ENCODE results near the gene C4B.

The C4B gene

GRCh38 chr6:32076321-32076809 lies 61.8 kb downstream of the C4B start:
- Mint-ChIP-seq H3K36me3 (ENCODE audit: low read depth) (no peaks in the 10 kb centered on the region), H3K9me3 (no peaks in the 10 kb centered on the region), H3K4me3 (no peak overlapping the region), H3K27ac (peak overlapping the region; percentile 66), H3K27me3 (ENCODE audit: low read depth, poor library complexity) (peaks cover 5% of the 10 kb centered on the region), H3K4me1 (peaks cover 76% of the 10 kb centered on the region)
- DNase-seq = no peak
- no peak for TF ChIP-seq CTCF (IDR thresholded peaks at IDR 0.05)

- H3K4me3 Mint-ChIP-seq = no peak overlapping the region
- no peaks in the 10 kb centered on the region for H3K36me3 Mint-ChIP-seq (ENCODE audit: low read depth)
- H3K9me3 Mint-ChIP-seq = no peaks in the 10 kb centered on the region
- no peak for DNase-seq
- peaks cover 68% of the 10 kb centered on the region for H3K4me1 Mint-ChIP-seq
- H3K27ac Mint-ChIP-seq = no peak overlapping the region
- H3K27me3 Mint-ChIP-seq (ENCODE audit: low read depth, poor library complexity) = peaks cover 6% of the 10 kb centered on the region
- TF ChIP-seq CTCF (IDR thresholded peaks at IDR 0.05) = no peak
Observed at GRCh38 chr6:32079566-32080290, 65.1 kb downstream of the C4B start.

GRCh38 chr6:32081168-32081990 lies 66.8 kb downstream of the C4B start:
- no peak overlapping the region for H3K27ac Mint-ChIP-seq
- H3K27me3 Mint-ChIP-seq (ENCODE audit: low read depth, poor library complexity) = peaks cover 15% of the 10 kb centered on the region
- H3K4me1 Mint-ChIP-seq = peaks cover 67% of the 10 kb centered on the region
- no peaks in the 10 kb centered on the region for H3K36me3 Mint-ChIP-seq (ENCODE audit: low read depth)
- no peak overlapping the region for H3K4me3 Mint-ChIP-seq
- H3K9me3 Mint-ChIP-seq = no peaks in the 10 kb centered on the region
- TF ChIP-seq CTCF (IDR thresholded peaks at IDR 0.05) = no peak
- no peak for DNase-seq

GRCh38 chr6:32082478-32082877 lies 67.9 kb downstream of the C4B start:
- DNase-seq = no peak
- no peaks in the 10 kb centered on the region for H3K9me3 Mint-ChIP-seq
- no peak for TF ChIP-seq CTCF (IDR thresholded peaks at IDR 0.05)
- H3K27ac Mint-ChIP-seq = no peak overlapping the region
- no peaks in the 10 kb centered on the region for H3K36me3 Mint-ChIP-seq (ENCODE audit: low read depth)
- H3K27me3 Mint-ChIP-seq (ENCODE audit: low read depth, poor library complexity) = peaks cover 22% of the 10 kb centered on the region
- no peak overlapping the region for H3K4me3 Mint-ChIP-seq
- H3K4me1 Mint-ChIP-seq = peaks cover 65% of the 10 kb centered on the region

GRCh38 chr6:32082935-32083334 lies 68.3 kb downstream of the C4B start:
- TF ChIP-seq CTCF (IDR thresholded peaks at IDR 0.05) = no peak
- Mint-ChIP-seq H3K9me3 (no peaks in the 10 kb centered on the region), H3K36me3 (ENCODE audit: low read depth) (no peaks in the 10 kb centered on the region), H3K4me1 (peaks cover 64% of the 10 kb centered on the region), H3K27me3 (ENCODE audit: low read depth, poor library complexity) (peaks cover 24% of the 10 kb centered on the region), H3K27ac (no peak overlapping the region), H3K4me3 (no peak overlapping the region)
- DNase-seq = no peak

All from nephron progenitor cell (in vitro differentiated cells).